SU-DHL-6 (cell line): ENCODE results near the gene RUNX2.

Experiments
- CTCF ChIP-seq: fragments of 200-600 bp; sonication (generic); IDR thresholded peaks from one replicate; pipeline ENCODE4 v1.5.1; 2017; ENCODE audit warnings: antibody characterized with exemption, mild to moderate bottlenecking, low read length, moderate library complexity; ENCODE audit not compliant: insufficient read depth, poor library complexity, severe bottlenecking
- EZH2phosphoT487 ChIP-seq: fragments of 200-600 bp; sonication (generic), shearing (Covaris generic); conservative IDR thresholded peaks from 2 replicates; pipeline ENCODE4 v1.6.1; 2018; ENCODE audit warnings: mild to moderate bottlenecking, antibody characterized with exemption, low read length, moderate library complexity, mixed read lengths

GRCh38 chr6:45470131-45470738 is 142.1 kb downstream of the RUNX2 start:
- TF ChIP-seq CTCF (no peak), EZH2phosphoT487 (no peak)
